Measurements from ENCODE around the gene HDAC4. TPM values are rescaled to one million over a fixed set of nuclear protein-coding genes. Genes with fewer than 3 reads are reported as not detected.

Gene HDAC4
- total RNA-seq, 1 donor from 2014 or later: 76.6 TPM

- Histone ChIP-seq H3K27ac (no peak overlapping the region), H3K36me3 (peaks cover 0 to 22% of the 10 kb centered on the region in 2 donors), H3K9me3 (no peaks in the 10 kb centered on the region), H3K4me3 (no peak overlapping the region), H3K4me1 (no peaks in the 10 kb centered on the region), H3K27me3 (no peaks in the 10 kb centered on the region)
- intact Hi-C loops (cut with DNase I): loop anchor here (10.0 kb wide), 1 partner anchor 826 kb away; no protein-coding TSS in a partner anchor
- TF ChIP-seq POLR2AphosphoS5 (IDR thresholded peaks at IDR 0.05; ENCODE audit: insufficient read depth in 1 of 2, low read depth in 1 of 2) (no peak), POLR2A (IDR thresholded peaks at IDR 0.05) (no peak), CTCF (IDR thresholded peaks at IDR 0.05) (no peak)
- DNase-seq (ENCODE audit: extremely low spot score in 2 of 2): no peak
Observed at GRCh38 chr2:239048736-239049135, 352.1 kb downstream of the HDAC4 start.

GRCh38 chr2:239047861-239048260 is 353.0 kb downstream of the HDAC4 start:
- Histone ChIP-seq H3K9me3 (no peaks in the 10 kb centered on the region), H3K4me3 (no peak overlapping the region), H3K36me3 (peaks cover 0 to 16% of the 10 kb centered on the region in 2 donors), H3K27ac (no peak overlapping the region), H3K4me1 (no peaks in the 10 kb centered on the region), H3K27me3 (no peaks in the 10 kb centered on the region)
- DNase-seq (ENCODE audit: extremely low spot score in 2 of 2): no peak
- intact Hi-C loops (cut with DNase I): loop anchor here (10.0 kb wide), 1 partner anchor 827 kb away; no protein-coding TSS in a partner anchor
- TF ChIP-seq POLR2A (IDR thresholded peaks at IDR 0.05): no peak
- TF ChIP-seq CTCF (IDR thresholded peaks at IDR 0.05): no peak
- no peak for TF ChIP-seq POLR2AphosphoS5 (IDR thresholded peaks at IDR 0.05; ENCODE audit: insufficient read depth in 1 of 2, low read depth in 1 of 2)

- DNase-seq (ENCODE audit: extremely low spot score in 2 of 2): no peak
- Histone ChIP-seq H3K4me3 (no peak overlapping the region), H3K9me3 (no peaks in the 10 kb centered on the region), H3K4me1 (no peaks in the 10 kb centered on the region), H3K27me3 (no peaks in the 10 kb centered on the region), H3K36me3 (peaks cover 0 to 12% of the 10 kb centered on the region in 2 donors), H3K27ac (no peak overlapping the region)
- no peak for TF ChIP-seq CTCF (IDR thresholded peaks at IDR 0.05)
- TF ChIP-seq POLR2A (IDR thresholded peaks at IDR 0.05): no peak
- intact Hi-C loops (cut with DNase I): loop anchor here (10.0 kb wide), 1 partner anchor 827 kb away; no protein-coding TSS in a partner anchor
Observed at GRCh38 chr2:239047420-239047819, 353.4 kb downstream of the HDAC4 start.

- Histone ChIP-seq H3K27me3 (no peaks in the 10 kb centered on the region), H3K4me1 (no peaks in the 10 kb centered on the region), H3K27ac (no peak overlapping the region), H3K9me3 (no peaks in the 10 kb centered on the region), H3K4me3 (no peak overlapping the region), H3K36me3 (peaks cover 0 to 6% of the 10 kb centered on the region in 2 donors)
- TF ChIP-seq CTCF (IDR thresholded peaks at IDR 0.05): no peak
- TF ChIP-seq POLR2AphosphoS5 (IDR thresholded peaks at IDR 0.05; ENCODE audit: insufficient read depth in 1 of 2, low read depth in 1 of 2): no peak
- no peak for TF ChIP-seq POLR2A (IDR thresholded peaks at IDR 0.05)
- DNase-seq (ENCODE audit: extremely low spot score in 2 of 2): no peak
- intact Hi-C loops (cut with DNase I): loop anchor here (10.0 kb wide), 1 partner anchor 828 kb away; no protein-coding TSS in a partner anchor
Observed at GRCh38 chr2:239046822-239047221, 354.0 kb downstream of the HDAC4 start.

GRCh38 chr2:239044336-239044735 is 356.5 kb downstream of the HDAC4 start:
- Histone ChIP-seq H3K27ac (no peak overlapping the region), H3K36me3 (no peaks in the 10 kb centered on the region), H3K9me3 (no peaks in the 10 kb centered on the region), H3K4me1 (no peaks in the 10 kb centered on the region), H3K27me3 (no peaks in the 10 kb centered on the region), H3K4me3 (no peak overlapping the region)
- intact Hi-C loops (cut with DNase I): loop anchor here (10.0 kb wide), 1 partner anchor 830 kb away; no protein-coding TSS in a partner anchor
- no peak for DNase-seq (ENCODE audit: extremely low spot score in 2 of 2)
- no peak for TF ChIP-seq POLR2A (IDR thresholded peaks at IDR 0.05)
- TF ChIP-seq POLR2AphosphoS5 (IDR thresholded peaks at IDR 0.05; ENCODE audit: insufficient read depth in 1 of 2, low read depth in 1 of 2): no peak
- no peak for TF ChIP-seq CTCF (IDR thresholded peaks at IDR 0.05)
